PC-9 (cell line): ENCODE results near the gene DYRK4. TPM values are rescaled to one million over a fixed set of nuclear protein-coding genes. Genes with fewer than 3 reads are reported as not detected.
A peak's percentile ranks its signal among the peaks of the same experiment; 100 is the strongest.

Experiments used
- BruUV-seq: library from RNA; stranded (reverse); fragments of 400-500 nt; replicated peaks from 2 replicates; lab custom pipeline; 2021; lab: Mats Ljungman, UMichigan
- CTCF ChIA-PET: fragments of 300-600 bp; sonication (Branson Sonifier 250); formaldehyde crosslinking; loops from one replicate; lab custom pipeline; 2022; ENCODE audit warnings: antibody characterized with exemption; lab: Charles Lee
- POLR2A ChIA-PET: fragments of 300-600 bp; sonication (Branson Sonifier 250); formaldehyde crosslinking; loops from one replicate; lab custom pipeline; 2022; ENCODE audit warnings: antibody characterized with exemption; ENCODE audit not compliant: unreplicated experiment; lab: Charles Lee
- DNase-seq, 2 experiments: peaks; one replicate each; pipeline versions ENCODE4 v3.0.0 to v3.0.0-alpha.2; 2015 to 2022; ENCODE audit warnings: mixed read lengths in 1 of 2
- H2AFZ ChIP-seq: fragments of 200-600 bp; sonication (generic); 2 replicates; pipeline ENCODE4 v1.8.1; 2017; ENCODE audit warnings: antibody characterized with exemption
- H3F3A ChIP-seq: fragments of 200-600 bp; sonication (generic); 2 replicates; pipeline ENCODE4 v1.8.1; 2017; ENCODE audit warnings: antibody characterized with exemption, mild to moderate bottlenecking, low read depth; ENCODE audit not compliant: insufficient read depth
- H3K27ac ChIP-seq: fragments of 200-600 bp; sonication (generic); 2 replicates; pipeline ENCODE4 v1.6.1; 2016; ENCODE audit warnings: mixed run types
- H3K27me3 ChIP-seq: fragments of 200-600 bp; sonication (generic); 2 replicates; pipeline ENCODE4 v1.6.1; 2016; ENCODE audit warnings: low read depth, mixed run types; ENCODE audit not compliant: insufficient read depth
- H3K36me3 ChIP-seq: fragments of 200-600 bp; sonication (generic); 2 replicates; pipeline ENCODE4 v1.6.1; 2016; ENCODE audit warnings: low read depth, mixed run types
- H3K4me1 ChIP-seq: fragments of 200-600 bp; sonication (generic); replicated peaks from 2 replicates; pipeline ENCODE4 v1.6.1; 2016; ENCODE audit warnings: mixed run types; ENCODE audit not compliant: insufficient read depth
- H3K4me2 ChIP-seq: fragments of 200-600 bp; sonication (generic); 2 replicates; pipeline ENCODE4 v1.6.1; 2017; ENCODE audit warnings: mixed run types
- H3K4me3 ChIP-seq: fragments of 200-600 bp; sonication (generic); 2 replicates; pipeline ENCODE4 v1.6.1; 2016; ENCODE audit warnings: mixed run types
- H3K79me2 ChIP-seq: fragments of 200-600 bp; sonication (generic); 2 replicates; pipeline ENCODE4 v1.6.1; 2017; ENCODE audit warnings: low read depth, mixed run types
- H3K9me2 ChIP-seq: fragments of 200-600 bp; sonication (generic); 2 replicates; pipeline ENCODE4 v1.8.1; 2017; ENCODE audit warnings: mild to moderate bottlenecking; ENCODE audit not compliant: insufficient read depth
- H3K9me3 ChIP-seq: fragments of 200-600 bp; sonication (generic); 2 replicates; pipeline ENCODE4 v1.8.1; 2016; ENCODE audit warnings: low read depth; ENCODE audit not compliant: insufficient read depth
- H4K20me1 ChIP-seq: fragments of 200-600 bp; sonication (generic); 2 replicates; pipeline ENCODE4 v1.8.1; 2017; ENCODE audit not compliant: insufficient read depth
- CTCF ChIP-seq: fragments of 200-600 bp; sonication (generic); conservative IDR thresholded peaks from 2 replicates; pipeline ENCODE4 v1.6.1; 2017; ENCODE audit warnings: mixed run types, antibody characterized with exemption, mild to moderate bottlenecking, moderate library complexity
- EZH2 ChIP-seq: fragments of 200-600 bp; sonication (generic); IDR thresholded peaks from 2 replicates; pipeline ENCODE4 v1.8.0; 2017; ENCODE audit warnings: antibody characterized with exemption, low read depth
- intact Hi-C: fragments of 100-400 bp; cut with micrococcal nuclease; formaldehyde crosslinking; loops from one replicate; pipeline ENCODE4 v1.10.0; 2022; ENCODE audit not compliant: unreplicated experiment
- total RNA-seq: library from RNA; stranded (reverse); gene quantifications from 2 replicates; pipeline ENCODE4 v1.2.3, GENCODE V29; 2021

The DYRK4 gene
- total RNA-seq, 1 experiment from 2014 or later, result 41.8 TPM

GRCh38 chr12:4648104-4648500 lies 86.1 kb downstream of the DYRK4 start:
- TF ChIP-seq EZH2 (no peak), CTCF (no peak)
- no peak for DNase-seq
- Histone ChIP-seq H2AFZ (peak overlapping the region; percentile 99), H3K27ac (peak overlapping the region; percentile 84), H3K79me2 (peaks cover 30% of the 10 kb centered on the region), H3K4me2 (peak overlapping the region; percentile 91), H3K9me2 (no peaks in the 10 kb centered on the region), H3K4me3 (peak overlapping the region; percentile 86), H4K20me1 (no peaks in the 10 kb centered on the region), H3K36me3 (no peaks in the 10 kb centered on the region), H3F3A (no peaks in the 10 kb centered on the region), H3K9me3 (no peaks in the 10 kb centered on the region), H3K4me1 (peaks cover 19% of the 10 kb centered on the region), H3K27me3 (0 out of 2 replicates have a peak, but pooled peaks cover 10% of the 10 kb centered on the region)
- CTCF ChIA-PET, result interaction anchor here (0.6 to 1.2 kb wide), 4 partner anchors 18 to 1348 kb away, joined by 3 to 12 read pairs (median 3); no protein-coding TSS in a partner anchor
- POLR2A ChIA-PET, result interaction anchor here (0.6 kb wide), 2 partner anchors 47 to 326 kb away, joined by 4 to 5 read pairs; no protein-coding TSS in a partner anchor
- intact Hi-C loops, result loop anchor here (5.0 kb wide), 1 partner anchor 111 kb away; the partner anchor contains the start of gene RAD51AP1
- BruUV-seq, result no TSS peak

- Histone ChIP-seq H3K4me1 (peaks cover 19% of the 10 kb centered on the region), H3K4me2 (peak within 1 kb of the TSS; percentile 91), H3K79me2 (peaks cover 33% of the 10 kb centered on the region), H2AFZ (peak within 1 kb of the TSS; percentile 99), H3K27ac (peak within 1 kb of the TSS; percentile 84), H3K27me3 (0 out of 2 replicates have a peak, but pooled peaks cover 4% of the 10 kb centered on the region), H3K4me3 (peak within 1 kb of the TSS; percentile 86), H3K9me2 (no peaks in the 10 kb centered on the region), H3F3A (no peaks in the 10 kb centered on the region), H3K36me3 (no peaks in the 10 kb centered on the region), H3K9me3 (no peaks in the 10 kb centered on the region), H4K20me1 (no peaks in the 10 kb centered on the region)
- no peak for TF ChIP-seq EZH2
- TF ChIP-seq CTCF, result no peak
- POLR2A ChIA-PET, result interaction anchor here (0.6 kb wide), 6 partner anchors 21 to 1864 kb away, joined by 3 to 5 read pairs (median 4); partner anchors contain the start of genes FOXM1 and RHNO1
- intact Hi-C loops, result loop anchor here (1.0 to 5.0 kb wide), 2 partner anchors 44 to 111 kb away; partner anchors contain the start of gene RAD51AP1
- CTCF ChIA-PET, result interaction anchor here (0.6 to 1.2 kb wide), 4 partner anchors 18 to 1349 kb away, joined by 3 to 12 read pairs (median 5); no protein-coding TSS in a partner anchor
- peak; percentile 66 to 78 for DNase-seq
- TSS peak; percentile 88 for BruUV-seq
Measured at GRCh38 chr12:4648501-4649357, 86.7 kb downstream of the DYRK4 start, which contains the start of the genes AKAP3 and NDUFA9. AKAP3 (minus strand) TSS chr12:4649051; CDS start chr12:4638196, 10,855 bp downstream. NDUFA9 (plus strand) TSS chr12:4649114; CDS start chr12:4649127, 13 bp downstream.

- intact Hi-C loops, result loop anchor here (1.0 to 5.0 kb wide), 2 partner anchors 45 to 112 kb away; partner anchors contain the start of gene RAD51AP1
- H3K9me3 ChIP-seq, result no peaks in the 10 kb centered on the region
- H4K20me1 ChIP-seq, result no peaks in the 10 kb centered on the region
- no peak for DNase-seq
- peak overlapping the region; percentile 91 for H3K4me2 ChIP-seq
- H3K79me2 ChIP-seq, result peaks cover 33% of the 10 kb centered on the region
- ChIA-PET POLR2A (interaction anchor here (0.6 kb wide), 2 partner anchors 20 to 1250 kb away, joined by 3 read pairs; no protein-coding TSS in a partner anchor), CTCF (interaction anchor here (0.7 to 1.2 kb wide), 2 partner anchors 45 to 1096 kb away, joined by 3 to 7 read pairs; no protein-coding TSS in a partner anchor)
- peak overlapping the region; percentile 86 for H3K4me3 ChIP-seq
- no peaks in the 10 kb centered on the region for H3F3A ChIP-seq
- TF ChIP-seq EZH2 (no peak), CTCF (no peak)
- H2AFZ ChIP-seq, result peak overlapping the region; percentile 99
- H3K36me3 ChIP-seq, result peaks cover 5% of the 10 kb centered on the region; the same call in 1 of the 2 replicates
- peak overlapping the region; percentile 84 for H3K27ac ChIP-seq
- H3K9me2 ChIP-seq, result no peaks in the 10 kb centered on the region
- H3K27me3 ChIP-seq, result no peaks in the 10 kb centered on the region
- peaks cover 19% of the 10 kb centered on the region for H3K4me1 ChIP-seq
- no TSS peak for BruUV-seq
Measured at GRCh38 chr12:4649358-4649661, 87.3 kb downstream of the DYRK4 start.
